GM21576 (cell line): Measurements from ENCODE around the gene TICRR.

Experiments
- ATAC-seq: cut with Tn5 transposase; IDR thresholded peaks from one replicate; pipeline ENCODE4 v1.9.1; 2021; ENCODE audit warnings: mild to moderate bottlenecking, moderate library complexity; ENCODE audit not compliant: unreplicated experiment

TICRR gene

DNA sequence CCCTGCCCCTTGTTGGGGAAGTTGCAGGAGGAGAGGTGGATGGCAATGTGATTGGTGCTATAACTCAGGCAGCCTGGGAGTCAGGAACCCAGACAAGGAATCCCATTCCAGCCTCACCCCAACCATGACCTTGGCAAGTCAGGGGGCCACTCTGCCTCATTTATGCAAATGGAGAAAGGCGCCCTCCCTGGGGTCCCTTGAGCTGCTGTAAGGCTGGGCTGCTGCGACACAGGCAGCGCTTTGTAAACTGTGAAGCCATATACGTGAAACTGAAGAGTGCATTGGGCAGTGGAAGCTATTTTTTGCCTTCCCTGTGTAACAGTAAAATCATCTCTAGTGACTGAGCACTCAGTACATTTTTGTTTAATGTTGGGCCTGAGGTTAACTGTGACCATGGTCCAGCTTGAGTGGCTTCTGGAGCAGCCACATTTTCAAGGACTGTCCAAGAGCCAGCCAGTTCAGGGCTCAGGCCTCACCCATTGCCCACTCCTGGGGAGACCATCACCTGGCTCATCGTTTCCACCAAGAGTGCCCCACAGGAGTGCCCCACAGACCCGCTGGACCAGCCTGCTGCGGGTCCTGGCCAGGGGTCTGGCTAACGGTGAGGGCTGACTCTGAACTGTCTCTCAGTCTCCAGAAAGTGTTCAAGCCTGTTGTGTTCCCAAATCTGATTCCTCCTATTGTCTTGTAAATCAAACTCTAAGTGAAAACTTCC lies 52.1 kb downstream of the TICRR start:
- no peak for ATAC-seq

DNA sequence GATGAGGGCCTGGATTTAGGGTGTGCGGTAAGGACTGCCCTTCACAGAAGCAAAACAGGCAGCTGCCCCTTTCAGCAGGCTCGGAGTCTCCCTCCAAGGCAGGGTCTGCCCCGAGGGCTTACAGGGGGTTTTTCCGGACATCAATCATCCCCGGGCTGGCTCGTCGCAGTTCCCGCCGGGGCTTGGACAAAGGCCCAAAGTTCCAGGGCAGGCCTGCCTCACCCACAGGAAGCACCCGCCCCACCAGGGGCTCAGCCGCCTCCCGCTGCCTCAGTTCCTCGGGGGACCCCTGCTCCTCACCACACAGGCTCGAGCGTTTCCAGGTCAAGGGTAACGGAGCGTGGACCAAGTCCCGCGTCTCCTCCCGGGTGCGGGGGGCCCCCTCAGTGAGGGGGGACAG lies 53.0 kb downstream of the TICRR start:
- no peak for ATAC-seq

DNA sequence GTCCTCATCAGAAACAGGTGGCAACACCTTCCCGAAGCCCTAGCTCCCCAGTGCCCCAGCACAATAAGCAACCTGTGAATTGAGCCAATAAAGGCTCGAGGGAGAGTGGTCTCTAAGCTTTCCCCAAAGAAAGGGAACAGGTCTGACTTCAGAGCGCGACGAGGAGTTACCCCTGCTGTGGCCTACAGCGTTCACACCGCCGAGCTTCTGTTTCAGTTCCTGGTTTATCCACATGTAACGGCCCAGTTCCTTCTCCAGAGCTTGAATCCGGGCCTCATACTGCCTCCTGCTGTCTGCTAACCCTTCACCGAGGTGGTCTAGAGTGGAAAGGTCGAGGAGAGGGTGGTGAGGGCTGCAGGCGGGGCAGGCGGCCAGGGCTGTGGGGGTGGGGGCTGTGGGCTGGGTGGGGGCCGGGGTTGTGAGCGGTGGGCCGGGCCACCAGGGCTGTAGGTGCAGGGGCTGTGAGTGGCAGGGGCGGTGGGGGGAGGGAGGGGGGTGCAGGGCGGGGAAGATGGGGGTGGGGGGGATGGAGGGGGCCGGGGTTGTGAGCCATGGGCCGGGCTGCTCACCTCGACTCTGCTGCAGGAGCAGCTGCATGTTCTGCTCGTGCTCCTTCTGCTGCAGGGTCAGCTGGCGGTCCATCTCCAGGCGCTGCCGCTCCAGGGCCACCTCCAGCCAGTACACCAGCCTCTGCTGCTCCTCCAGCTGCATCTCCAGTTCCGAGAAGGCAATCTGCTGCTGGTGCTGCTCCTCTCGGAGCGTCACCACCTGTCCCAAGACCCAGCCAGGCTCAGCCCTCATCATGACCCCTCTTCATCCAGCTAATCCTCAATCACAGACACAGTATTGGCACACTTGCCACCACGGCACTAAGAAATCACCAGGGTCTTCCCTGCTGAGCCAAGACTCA lies 53.8 kb downstream of the TICRR start:
- no peak for ATAC-seq

DNA sequence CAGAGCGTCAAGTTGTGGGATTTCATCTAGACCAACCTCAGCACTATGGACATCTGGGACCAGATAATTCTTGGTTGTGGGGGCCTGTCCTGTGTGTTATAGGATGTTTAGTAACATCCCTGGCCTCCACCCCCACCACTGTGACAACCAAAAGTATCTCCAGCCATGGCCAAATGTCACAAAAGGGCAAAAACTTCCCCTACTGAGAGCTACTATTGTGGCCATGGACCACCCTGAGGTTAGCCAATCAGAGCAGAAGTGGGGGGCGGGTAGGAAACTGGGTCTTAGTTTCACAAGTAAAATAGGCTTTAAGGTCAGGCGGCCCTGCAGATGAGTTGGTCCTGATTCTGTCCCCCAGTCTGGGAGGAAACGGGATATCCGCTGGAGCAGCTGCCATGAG lies 54.6 kb downstream of the TICRR start:
- ATAC-seq, result no peak

DNA sequence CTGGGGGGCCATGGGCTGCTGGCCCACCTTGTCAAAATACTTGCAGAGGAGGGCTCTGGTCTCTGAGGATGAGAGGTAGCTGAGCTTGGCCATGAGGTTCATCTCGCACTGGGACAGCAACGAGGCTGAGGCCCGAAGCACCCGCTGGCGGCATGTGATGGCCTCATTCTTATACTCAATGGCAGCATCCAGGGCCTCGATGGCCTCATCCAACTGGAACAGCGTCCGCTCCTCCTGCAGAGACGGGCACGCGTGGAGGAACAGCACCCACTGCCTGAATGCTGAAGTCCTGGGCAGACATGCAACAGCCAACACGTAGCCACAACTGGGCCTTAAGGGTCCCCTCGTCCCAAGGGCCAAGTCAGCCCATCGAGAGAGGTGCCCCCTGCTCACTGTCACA lies 55.0 kb downstream of the TICRR start:
- ATAC-seq, result no peak

DNA sequence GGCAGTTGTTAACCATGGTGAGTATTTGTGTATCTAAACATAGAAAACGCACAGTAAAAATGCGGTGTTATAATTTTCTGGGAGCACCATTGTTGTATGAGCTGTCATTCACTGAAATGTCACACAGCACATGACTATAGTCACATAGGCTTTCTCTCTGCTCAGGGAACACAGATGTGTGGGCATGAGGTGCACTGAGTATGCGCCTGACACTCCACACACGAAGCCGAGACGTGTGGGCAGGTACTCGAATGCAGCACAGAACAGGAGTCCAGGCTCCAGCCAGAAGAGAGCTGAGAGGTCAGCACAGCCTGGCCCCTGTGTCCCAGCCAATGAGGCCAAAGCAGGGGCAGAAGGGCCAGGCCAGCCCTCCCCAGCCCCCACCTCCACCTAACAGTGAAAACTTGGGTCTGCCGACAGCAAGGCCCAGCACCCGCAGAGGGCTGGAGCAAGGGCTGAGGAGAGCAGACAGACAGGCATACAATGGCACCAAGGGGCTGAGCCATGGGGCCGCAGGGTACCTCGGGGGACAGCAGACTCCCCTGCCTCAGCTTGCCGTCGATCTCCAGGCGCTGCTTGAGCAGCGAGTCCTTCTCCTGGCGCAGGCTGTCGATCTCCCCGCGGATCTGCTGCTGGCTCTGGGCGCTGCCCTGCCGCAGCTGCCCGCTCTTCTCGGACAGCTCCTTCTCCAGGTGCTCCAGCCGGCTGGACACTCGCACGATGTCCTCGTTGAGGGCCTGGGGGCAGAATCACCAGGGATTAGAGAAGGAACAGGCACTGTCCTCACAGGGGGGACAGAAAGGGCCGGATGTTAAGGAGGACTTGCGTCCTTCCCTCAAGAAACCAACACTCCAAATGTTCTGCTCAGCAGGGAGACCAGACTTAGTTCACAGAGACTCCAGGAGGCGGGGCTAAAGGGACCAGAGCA lies 56.0 kb downstream of the TICRR start:
- ATAC-seq, result no peak

DNA sequence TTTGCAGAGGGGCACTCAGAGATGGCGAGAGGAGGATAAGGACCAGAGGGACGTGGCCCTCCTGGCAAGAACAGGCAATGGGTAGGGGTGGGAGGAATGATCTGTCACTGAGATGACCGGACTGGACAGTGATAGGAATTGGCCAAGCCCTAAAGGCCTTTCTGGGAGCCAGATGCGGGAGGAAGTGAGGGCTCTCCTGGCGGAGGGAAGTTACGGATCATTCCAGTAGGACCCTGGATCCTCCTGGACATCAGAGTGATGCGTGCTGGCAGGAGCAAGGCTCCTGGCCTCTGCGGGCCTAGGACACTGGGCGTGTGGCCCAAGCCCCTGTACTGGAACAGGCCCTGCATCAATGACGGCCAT lies 56.6 kb downstream of the TICRR start:
- ATAC-seq, result no peak

DNA sequence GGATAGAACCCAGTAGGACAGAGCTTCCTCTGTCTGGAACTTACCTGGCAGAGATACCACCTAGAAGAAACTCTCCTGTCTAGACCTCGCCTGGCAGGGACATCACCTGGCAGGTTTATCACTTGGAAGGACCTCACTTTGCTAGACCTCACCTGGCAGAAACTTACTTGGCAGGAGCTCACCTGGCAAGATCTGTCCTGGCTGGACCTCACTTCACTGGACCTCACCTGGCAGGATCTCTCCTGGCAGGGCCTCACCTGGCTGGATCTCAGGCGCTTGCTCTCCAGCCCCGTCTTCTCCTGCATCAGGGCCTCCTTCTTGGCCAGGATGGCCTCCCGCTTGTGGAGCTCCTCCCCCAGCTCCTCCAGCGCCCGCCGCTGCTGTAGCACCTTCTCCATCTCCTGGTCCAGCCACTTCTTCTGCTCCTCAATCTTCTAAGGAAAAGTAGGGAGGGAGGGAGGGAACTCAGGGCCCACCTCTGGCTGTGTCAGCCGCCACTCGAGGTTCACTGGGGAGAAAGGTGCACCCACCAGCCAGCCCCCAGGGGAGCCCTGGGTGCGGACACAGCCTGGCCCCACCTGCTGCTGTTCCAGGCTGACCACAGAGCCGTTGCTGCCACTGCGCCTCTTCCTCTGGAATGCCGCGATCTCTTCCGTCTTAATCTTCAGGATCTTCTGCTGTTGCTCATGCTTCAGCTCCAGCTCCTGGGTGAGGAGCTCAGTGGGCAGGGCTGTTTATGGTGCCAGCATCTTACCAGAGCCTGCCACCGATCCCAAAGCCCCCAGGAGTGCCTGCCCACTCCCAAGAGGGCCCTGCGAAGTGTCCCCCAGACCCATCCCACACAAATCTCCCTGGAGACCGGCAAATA lies 57.5 kb downstream of the TICRR start:
- ATAC-seq, result no peak

DNA sequence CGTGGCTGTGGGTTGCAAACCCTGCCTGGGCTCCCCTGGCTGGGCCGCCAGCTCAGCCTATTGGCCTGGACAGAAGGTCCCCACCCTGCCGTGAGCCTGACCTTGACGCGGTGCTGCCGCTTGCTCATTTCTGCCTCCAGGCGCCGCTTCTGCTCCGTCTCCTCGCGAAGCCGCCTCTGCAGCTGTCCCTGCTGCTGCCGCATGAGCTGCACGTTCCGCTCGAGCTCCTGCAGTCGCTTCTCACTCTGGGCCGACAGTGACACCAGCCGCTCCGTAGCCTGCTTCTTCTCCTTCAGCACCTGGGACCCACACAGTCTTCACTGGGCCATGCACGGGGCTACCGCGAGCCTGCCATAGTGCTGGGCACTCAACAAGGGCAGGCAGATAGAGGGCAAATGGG lies 58.3 kb downstream of the TICRR start:
- ATAC-seq, result no peak

DNA sequence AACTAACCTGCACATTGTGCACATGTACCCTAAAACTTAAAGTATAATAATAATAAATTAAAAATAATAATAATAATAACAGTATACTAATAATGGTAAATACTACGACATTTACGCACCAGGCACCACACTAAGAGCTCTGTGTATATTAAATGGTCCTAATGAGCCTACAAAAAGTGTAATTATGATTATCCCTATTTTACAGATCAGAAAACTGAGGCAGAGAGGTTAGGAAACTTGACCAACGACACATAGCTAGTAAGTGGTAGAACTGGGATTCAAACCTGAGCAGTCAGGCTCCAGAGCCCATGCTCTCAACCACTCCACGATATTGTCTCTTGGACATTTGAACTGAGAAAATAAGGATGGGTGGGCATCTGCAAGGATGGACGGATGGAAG lies 65.0 kb downstream of the TICRR start:
- no peak for ATAC-seq

DNA sequence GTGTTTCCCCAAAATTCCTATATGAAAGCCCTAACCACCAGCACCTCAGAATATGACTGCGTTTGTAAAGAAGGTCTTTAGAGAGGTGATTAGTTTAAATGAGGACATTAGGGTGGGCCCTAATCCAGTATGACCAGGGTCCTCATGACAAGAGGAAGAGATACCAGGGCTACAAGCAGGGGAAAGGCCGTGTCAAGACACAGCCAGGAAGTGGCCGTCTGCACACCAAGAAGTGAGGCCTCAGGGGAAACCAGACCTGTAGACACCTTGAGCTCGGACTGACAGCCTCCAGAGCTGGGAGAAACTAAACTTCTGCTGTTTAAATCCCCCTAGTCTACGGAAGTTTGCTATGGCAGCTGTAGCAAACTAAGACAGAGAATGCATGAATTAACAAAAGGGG lies 65.8 kb downstream of the TICRR start:
- ATAC-seq, result no peak

DNA sequence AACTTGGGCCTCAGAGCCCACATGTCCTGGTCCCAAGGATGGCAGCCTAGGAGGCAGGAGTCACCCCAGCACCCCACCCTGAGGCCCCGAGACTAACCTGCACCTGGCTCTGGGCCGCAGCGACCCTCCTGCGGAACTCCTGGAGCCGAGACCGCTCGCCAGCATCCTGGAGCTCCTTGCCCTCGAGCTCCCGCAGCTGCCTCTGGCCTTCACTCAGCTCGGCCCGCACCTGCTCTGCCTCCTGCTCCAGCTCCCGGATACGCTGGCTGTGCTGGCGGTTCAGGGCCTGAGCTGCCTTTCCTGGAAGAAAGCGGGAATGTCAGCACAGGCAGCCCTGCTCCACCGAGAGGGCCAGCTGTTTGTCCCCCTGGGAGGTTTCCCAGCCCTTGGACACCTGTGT lies 66.8 kb downstream of the TICRR start:
- no peak for ATAC-seq

DNA sequence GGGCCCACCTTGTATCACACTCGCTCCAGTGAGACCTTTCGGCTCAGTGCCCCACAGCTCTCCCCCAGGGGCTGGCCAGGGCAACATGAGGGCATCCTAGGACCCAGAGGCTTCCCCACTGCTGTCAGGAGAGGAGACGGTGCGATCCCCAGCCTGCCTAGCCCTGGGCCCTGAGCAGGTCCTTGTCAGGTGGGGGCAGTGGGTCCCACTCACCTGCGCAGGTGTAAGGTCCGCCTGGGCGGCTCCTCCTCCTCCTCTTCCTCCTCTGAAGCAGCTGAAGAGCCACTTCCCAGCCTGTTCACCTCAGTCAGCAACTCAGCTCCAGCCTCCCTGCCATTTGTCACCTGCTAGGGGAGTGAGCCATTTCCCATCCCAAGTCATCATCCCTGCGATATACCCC lies 70.4 kb downstream of the TICRR start:
- ATAC-seq, result no peak

DNA sequence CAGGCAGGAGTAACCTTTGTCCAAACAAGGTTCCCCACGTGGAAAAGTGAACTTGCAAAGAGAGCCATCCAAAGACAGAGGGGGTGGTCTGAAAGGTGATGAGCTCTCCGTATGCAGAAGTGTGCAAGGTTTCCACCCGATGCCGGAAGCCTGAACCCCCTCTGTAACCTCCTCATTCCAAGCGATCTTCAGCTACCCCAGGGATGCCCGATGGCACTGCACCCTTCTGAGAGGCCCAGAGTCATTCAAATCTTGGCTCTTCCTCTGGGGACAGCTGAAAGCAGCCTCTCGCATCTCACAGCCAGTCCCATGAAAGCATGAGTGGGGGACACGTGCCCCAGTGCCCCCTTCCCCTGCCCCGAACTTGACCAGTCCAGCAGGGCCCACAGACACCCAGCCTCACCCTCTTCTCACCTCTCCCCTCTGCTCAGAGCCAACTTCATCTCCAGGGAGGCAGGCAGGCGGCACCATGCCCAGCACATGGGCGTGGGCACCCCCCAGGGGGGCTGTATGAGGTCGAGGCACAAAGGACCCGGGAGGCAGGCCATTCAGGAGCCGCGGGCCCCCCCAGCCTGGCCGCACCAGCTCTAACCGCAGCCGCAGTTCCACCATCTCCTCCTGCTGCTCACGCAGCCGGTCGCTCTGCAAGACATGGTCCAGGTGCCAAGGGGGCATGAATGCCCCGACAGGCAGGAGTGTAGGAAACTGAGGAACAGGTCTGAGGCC lies 71.3 kb downstream of the TICRR start:
- ATAC-seq, result no peak

DNA sequence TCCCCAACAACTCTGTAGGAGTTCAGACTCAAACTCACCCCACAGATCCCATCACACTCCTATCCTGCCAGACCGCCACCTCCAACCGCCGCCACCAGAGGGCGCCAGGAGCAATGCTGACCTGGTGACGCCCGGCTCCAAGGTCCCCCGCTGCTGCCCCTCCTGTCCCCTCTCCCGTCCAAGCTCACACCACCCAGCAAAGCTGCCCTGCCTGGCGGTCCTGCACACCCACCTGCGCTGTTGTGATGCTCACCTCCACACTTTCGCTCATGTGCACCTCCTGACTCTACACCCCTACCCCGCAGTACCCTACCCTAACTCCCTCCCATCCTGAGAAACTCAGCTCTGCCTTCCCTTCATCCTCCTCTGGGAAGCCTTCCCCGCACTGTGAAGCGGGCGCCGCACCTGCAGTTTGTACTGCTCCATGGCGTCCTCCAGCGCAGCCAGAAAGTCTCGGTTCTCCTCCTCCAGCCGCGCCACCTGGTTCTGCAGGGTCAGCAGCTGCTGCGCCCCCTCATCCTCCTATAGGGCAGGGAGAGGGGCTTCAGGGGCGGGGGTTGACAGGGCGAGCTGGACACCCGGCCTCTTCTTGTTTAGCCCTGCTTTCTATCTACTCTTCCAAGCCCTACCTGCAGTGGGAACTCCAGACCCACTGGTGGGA lies 72.1 kb downstream of the TICRR start:
- ATAC-seq, result no peak

DNA sequence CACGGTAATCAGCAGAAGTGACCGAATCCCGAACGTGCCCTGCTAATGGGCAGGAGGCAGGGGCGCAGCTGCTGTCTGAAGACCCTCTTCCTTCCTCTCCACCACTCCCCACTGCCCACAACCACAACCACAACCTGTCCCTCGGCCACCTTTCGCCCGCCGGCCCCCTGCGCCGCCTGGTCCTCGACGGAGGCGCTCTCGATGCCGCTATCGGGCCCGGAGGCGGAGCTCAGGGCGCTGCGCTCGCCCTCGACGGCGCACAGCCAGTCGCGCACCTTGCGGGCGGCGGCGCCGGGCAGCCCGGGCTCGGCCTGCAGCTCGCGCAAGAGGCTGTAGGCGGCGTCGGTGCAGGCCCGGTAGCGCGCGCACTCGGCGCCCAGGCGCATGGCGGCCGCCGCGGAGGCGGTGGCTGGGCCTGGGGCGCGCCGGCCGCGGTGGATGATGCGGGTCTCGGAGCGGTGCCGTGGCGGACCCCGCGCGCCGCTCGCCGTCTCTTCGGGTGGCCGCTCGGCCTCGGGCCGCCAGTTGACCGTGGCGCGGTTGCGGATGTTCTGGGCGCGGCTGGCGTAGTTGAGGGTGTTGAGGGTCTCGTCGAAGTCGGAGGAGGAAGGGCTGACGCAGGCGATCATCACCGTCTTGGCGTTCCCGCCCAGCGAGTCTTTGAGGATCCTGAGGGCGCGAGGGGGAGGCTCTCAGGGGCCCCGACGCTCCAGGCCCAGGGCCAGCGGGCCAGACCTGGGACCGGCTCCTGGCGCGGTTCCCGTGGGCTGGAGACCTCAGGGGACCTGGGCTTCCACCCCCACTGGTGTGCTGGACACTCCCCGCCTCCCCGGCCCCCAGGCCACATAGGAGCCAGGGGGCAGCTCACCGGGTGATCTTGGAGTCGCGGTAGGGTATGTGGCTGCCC lies 73.1 kb downstream of the TICRR start:
- ATAC-seq, result no peak

DNA sequence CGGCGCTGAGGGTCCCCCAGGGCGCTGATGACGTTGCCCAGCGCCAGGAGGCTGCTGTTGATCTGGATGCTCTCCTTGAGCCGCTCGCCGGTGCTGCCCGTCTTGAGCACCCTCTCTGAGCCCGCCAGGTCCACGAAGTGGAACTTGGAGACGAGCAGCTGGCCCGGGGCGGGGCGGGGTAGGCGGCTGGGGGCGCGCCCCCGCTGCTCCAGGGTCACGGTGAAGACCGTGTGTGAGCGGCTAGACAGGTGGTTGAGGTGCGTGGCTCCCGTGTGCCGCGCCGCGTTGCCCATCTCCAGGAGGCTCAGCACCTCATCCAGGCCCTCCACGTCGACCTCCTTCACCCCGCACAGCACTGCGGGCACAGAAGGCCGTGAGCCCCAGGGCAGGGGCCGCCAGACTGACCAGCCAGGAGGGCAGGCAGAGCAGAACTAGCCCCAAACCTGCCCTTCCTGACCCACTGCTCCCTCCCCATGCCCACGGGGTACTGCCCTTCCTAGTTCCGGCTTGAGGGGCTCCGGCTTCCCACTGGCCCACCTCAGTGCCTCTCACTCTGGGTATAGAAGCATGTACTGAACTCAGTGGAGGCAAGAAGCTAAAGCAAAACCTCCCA lies 73.8 kb downstream of the TICRR start:
- no peak for ATAC-seq

DNA sequence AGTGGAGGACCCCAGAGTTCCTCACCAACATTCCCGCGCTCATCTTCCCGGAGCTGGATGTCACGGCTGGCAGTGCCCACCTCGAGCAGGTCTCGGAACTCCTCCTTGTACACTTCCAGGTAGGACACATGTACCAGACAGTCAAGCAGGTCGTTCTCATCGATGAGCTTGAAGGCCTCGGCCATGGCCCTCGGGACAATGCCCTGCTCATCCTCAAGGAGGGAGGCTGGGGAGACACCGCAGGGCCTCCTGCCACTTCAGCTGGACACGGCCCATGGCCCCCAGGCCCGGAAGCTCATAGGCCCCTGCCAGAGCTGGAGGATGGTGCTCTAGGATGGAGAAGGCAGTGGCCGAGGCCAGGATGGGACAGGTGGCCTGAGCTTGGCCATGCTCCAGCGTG lies 74.4 kb downstream of the TICRR start:
- no peak for ATAC-seq
